Peyer's patch (tissue), 4 donors: ENCODE results near the gene DHCR24. TPM values are rescaled to one million over a fixed set of nuclear protein-coding genes. Genes with fewer than 3 reads are reported as not detected.
"Not testable (repeated sequence)": the region's sequence is repeated elsewhere in the genome, so short reads cannot be mapped to it uniquely, and the experiment has no call there.

Source experiments
- DNase-seq, 3 donors: peaks; one replicate each; pipeline ENCODE4 v3.0.0-alpha.2; 2017 to 2019
- H3K27ac ChIP-seq, 4 donors: fragments of 200-600 bp; sonication (generic); one replicate each; pipeline ENCODE4 v1.5.1; 2016 to 2019
- H3K27me3 ChIP-seq, 2 donors: fragments of 200-600 bp; sonication (generic); one replicate each; pipeline ENCODE4 v1.5.1; 2019
- H3K36me3 ChIP-seq, 3 donors: fragments of 200-600 bp; sonication (generic); one replicate each; pipeline ENCODE4 v1.5.1; 2016 to 2019
- H3K4me1 ChIP-seq, 4 donors: fragments of 200-600 bp; sonication (generic); one replicate each; pipeline ENCODE4 v1.5.1; 2016 to 2019
- H3K4me3 ChIP-seq, 4 donors: fragments of 200-600 bp; sonication (generic); 1 replicate in 3 of 4; 2 replicates in 1 of 4; pipeline ENCODE4 v1.5.1; 2016 to 2019; ENCODE audit warnings: mild to moderate bottlenecking in 1 of 4
- H3K9me3 ChIP-seq, 4 donors: fragments of 200-600 bp; sonication (generic); one replicate each; pipeline ENCODE4 v1.5.1; 2016 to 2019; ENCODE audit warnings: mild to moderate bottlenecking in 1 of 4
- CTCF ChIP-seq, 6 experiments: fragments of 450-650 bp in 4 of 6; fragments of 200-600 bp in 2 of 6; sonication (generic) in 1 of 6; IDR thresholded peaks; one replicate each; pipeline ENCODE4 v1.5.1; 2017 to 2019; ENCODE audit warnings: antibody characterized with exemption in 6 of 6, mild to moderate bottlenecking in 3 of 6, moderate library complexity in 1 of 6
- POLR2A ChIP-seq, 2 donors: fragments of 450-650 bp; IDR thresholded peaks; one replicate each; pipeline ENCODE4 v1.5.1; 2017; ENCODE audit warnings: antibody characterized with exemption in 2 of 2, mild to moderate bottlenecking in 2 of 2, moderate library complexity in 2 of 2
- total RNA-seq, 4 donors: library from RNA; depleted of rRNA; stranded (reverse); fragments of >200 nt; gene quantifications; one replicate each; pipeline ENCODE4 v1.1.0, GENCODE V29; 2016

DHCR24 gene
- total RNA-seq, 4 donors from 2014 or later, result 15.7 to 119 (median 110) TPM

- Histone ChIP-seq H3K9me3 (no peaks in the 10 kb centered on the region), H3K4me3 (no peak overlapping the region), H3K36me3 (peaks cover 0 to 6% (median 0%) of the 10 kb centered on the region in 3 donors), H3K27me3 (no peaks in the 10 kb centered on the region), H3K27ac (no peak overlapping the region), H3K4me1 (peaks cover 0 to 21% (median 2%) of the 10 kb centered on the region in 4 donors)
- no peak for DNase-seq
- TF ChIP-seq CTCF (IDR thresholded peaks at IDR 0.05) (no peak), POLR2A (IDR thresholded peaks at IDR 0.05) (no peak)
These were observed 2.2 kb downstream of the DHCR24 start for GRCh38 chr1:54884768-54885167.

- TF ChIP-seq CTCF (IDR thresholded peaks at IDR 0.05), result no peak
- no peak for TF ChIP-seq POLR2A (IDR thresholded peaks at IDR 0.05)
- Histone ChIP-seq H3K4me1 (peaks cover 0 to 21% (median 2%) of the 10 kb centered on the region in 4 donors), H3K36me3 (peaks cover 0 to 6% (median 0%) of the 10 kb centered on the region in 3 donors), H3K27ac (no peak overlapping the region), H3K4me3 (no peak overlapping the region), H3K9me3 (no peaks in the 10 kb centered on the region), H3K27me3 (no peaks in the 10 kb centered on the region)
- no peak for DNase-seq
These were observed 2.8 kb downstream of the DHCR24 start for GRCh38 chr1:54884135-54884586.

- Histone ChIP-seq H3K4me3 (no peak overlapping the region), H3K9me3 (no peaks in the 10 kb centered on the region), H3K36me3 (peaks cover 0 to 6% (median 0%) of the 10 kb centered on the region in 3 donors), H3K4me1 (peaks cover 0 to 21% (median 2%) of the 10 kb centered on the region in 4 donors), H3K27ac (no peak overlapping the region), H3K27me3 (no peaks in the 10 kb centered on the region)
- TF ChIP-seq CTCF (IDR thresholded peaks at IDR 0.05) (no peak), POLR2A (IDR thresholded peaks at IDR 0.05) (no peak)
- no peak for DNase-seq
These were observed 3.5 kb downstream of the DHCR24 start for GRCh38 chr1:54883349-54884102.

- no peak overlapping the region for H3K4me3 ChIP-seq
- peaks cover 0 to 6% (median 0%) of the 10 kb centered on the region in 3 donors for H3K36me3 ChIP-seq
- H3K27ac ChIP-seq, result no peak overlapping the region
- H3K27me3 ChIP-seq, result no peaks in the 10 kb centered on the region
- no peak for TF ChIP-seq CTCF (IDR thresholded peaks at IDR 0.05)
- TF ChIP-seq POLR2A (IDR thresholded peaks at IDR 0.05), result no peak
- no peaks in the 10 kb centered on the region for H3K9me3 ChIP-seq
- H3K4me1 ChIP-seq, result peaks cover 0 to 18% (median 2%) of the 10 kb centered on the region in 4 donors
- DNase-seq, result no peak
These were observed 4.5 kb downstream of the DHCR24 start for GRCh38 chr1:54882519-54882918.

- not testable (repeated sequence) for H3K27ac ChIP-seq, H3K4me3 ChIP-seq, DNase-seq, H3K9me3 ChIP-seq, H3K27me3 ChIP-seq, H3K36me3 ChIP-seq
- peaks cover 0 to 17% (median 2%) of the 10 kb centered on the region in 4 donors for H3K4me1 ChIP-seq
These were observed 5.4 kb downstream of the DHCR24 start for GRCh38 chr1:54881604-54882003.

GRCh38 chr1:54879872-54880271, 7.1 kb downstream of the DHCR24 start:
- Histone ChIP-seq H3K4me3 (no peak overlapping the region), H3K27me3 (no peaks in the 10 kb centered on the region), H3K9me3 (no peaks in the 10 kb centered on the region), H3K4me1 (peaks cover 0 to 2% (median 0%) of the 10 kb centered on the region in 4 donors), H3K27ac (no peak overlapping the region), H3K36me3 (peaks cover 0 to 18% (median 0%) of the 10 kb centered on the region in 3 donors)
- DNase-seq, result no peak
- no peak for TF ChIP-seq POLR2A (IDR thresholded peaks at IDR 0.05)
- no peak for TF ChIP-seq CTCF (IDR thresholded peaks at IDR 0.05)
